ENCODE data around the gene NRP1. TPM values are rescaled to one million over a fixed set of nuclear protein-coding genes. Genes with fewer than 3 reads are reported as not detected.

Gene NRP1
- total RNA-seq, 1 experiment from 2014 or later, result 2.1 TPM

DNA sequence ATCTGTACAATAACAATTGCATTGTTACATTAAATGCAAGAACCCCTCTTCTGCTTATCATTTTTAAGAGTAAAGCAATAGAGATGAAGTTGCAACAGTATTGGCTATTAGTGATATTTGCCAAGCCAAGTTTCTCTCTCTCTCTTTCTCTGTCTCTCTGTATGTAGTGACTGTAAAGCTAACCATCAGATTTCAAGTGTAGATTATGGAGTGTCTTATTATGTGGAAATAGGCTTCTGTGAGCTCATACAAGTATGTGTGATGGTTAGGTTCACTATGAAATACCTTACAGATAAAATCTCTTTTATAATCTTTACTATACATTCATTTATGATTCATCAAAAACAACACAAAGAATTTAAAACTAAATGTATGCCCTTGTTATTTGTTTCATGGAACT lies 28.6 kb upstream of the NRP1 start:
- DNase-seq, result no peak
- no peak overlapping the region for H3K4me3 ChIP-seq (ENCODE audit: insufficient read depth, low read depth, low read length)
- no peaks in the 10 kb centered on the region for H3K27me3 ChIP-seq (ENCODE audit: control insufficient read depth, insufficient read depth, low read length)
- no peaks in the 10 kb centered on the region for H3K36me3 ChIP-seq (replicated peaks; ENCODE audit: control insufficient read depth, insufficient read depth, low read length)

DNA sequence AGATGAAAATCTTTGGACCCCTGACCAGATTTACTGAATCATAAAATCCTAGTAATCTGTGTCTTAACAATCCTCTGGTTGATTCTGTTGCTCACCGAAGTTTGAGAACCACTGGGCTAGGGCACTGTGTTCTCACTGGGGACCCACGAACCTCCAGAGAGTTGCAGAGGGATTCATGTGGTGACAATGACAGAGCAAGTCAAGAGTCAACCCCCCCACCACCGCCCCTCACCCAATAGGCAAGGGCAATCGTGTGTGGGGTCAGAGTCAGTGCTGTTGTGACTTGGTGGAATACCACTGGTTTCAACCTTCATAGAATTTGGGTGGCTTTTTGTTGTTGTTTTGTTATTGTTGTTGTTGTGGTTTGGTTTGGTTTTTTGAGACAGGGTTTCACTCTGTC lies 23.5 kb upstream of the NRP1 start:
- Histone ChIP-seq H3K4me3 (ENCODE audit: insufficient read depth, low read depth, low read length) (no peak overlapping the region), H3K27me3 (ENCODE audit: control insufficient read depth, insufficient read depth, low read length) (no peaks in the 10 kb centered on the region), H3K36me3 (replicated peaks; ENCODE audit: control insufficient read depth, insufficient read depth, low read length) (no peaks in the 10 kb centered on the region)
- no peak for DNase-seq

DNA sequence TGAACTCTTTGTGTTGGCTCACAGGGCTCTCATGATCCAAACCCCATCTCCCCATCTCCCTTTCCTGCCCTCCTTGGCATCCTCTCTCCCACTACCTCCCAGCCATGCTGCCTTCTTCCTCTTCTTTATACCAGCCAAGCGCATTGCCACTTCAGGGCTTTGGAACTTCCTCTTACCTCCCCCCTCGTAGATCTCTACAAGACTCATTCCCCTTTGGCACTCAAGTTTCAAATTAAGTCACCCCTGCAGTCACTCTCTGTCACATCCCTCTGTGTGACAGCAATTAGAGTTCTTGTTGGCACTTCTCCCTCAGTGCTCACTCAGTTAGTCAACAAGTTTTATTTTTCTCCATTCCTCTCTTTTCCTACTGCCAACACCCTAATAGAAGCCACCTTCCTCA lies 20.8 kb upstream of the NRP1 start:
- Histone ChIP-seq H3K36me3 (replicated peaks; ENCODE audit: control insufficient read depth, insufficient read depth, low read length) (no peaks in the 10 kb centered on the region), H3K27me3 (ENCODE audit: control insufficient read depth, insufficient read depth, low read length) (no peaks in the 10 kb centered on the region), H3K4me3 (ENCODE audit: insufficient read depth, low read depth, low read length) (no peak overlapping the region)
- DNase-seq, result no peak

DNA sequence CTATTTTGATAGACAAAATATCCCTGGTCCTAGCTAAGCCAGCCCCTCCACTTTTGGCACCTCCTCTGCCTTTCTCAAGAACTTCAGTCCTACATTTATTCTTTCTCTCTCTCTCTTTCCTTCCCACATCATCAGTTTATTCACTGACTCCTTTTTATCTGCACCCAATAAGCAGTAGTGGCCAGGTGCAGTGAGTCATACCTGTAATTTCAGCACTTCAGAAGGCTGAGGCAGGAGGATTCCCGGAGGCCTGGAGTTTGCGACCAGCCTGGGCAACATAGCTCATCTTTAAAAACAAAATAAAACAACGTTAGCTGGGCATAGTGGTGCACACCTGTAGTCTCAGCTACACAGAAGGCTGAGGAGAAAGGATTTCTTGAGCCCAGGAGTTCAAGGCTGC lies 19.4 kb upstream of the NRP1 start:
- Histone ChIP-seq H3K27me3 (ENCODE audit: control insufficient read depth, insufficient read depth, low read length) (no peaks in the 10 kb centered on the region), H3K36me3 (replicated peaks; ENCODE audit: control insufficient read depth, insufficient read depth, low read length) (no peaks in the 10 kb centered on the region), H3K4me3 (ENCODE audit: insufficient read depth, low read depth, low read length) (no peak overlapping the region)
- DNase-seq, result no peak

DNA sequence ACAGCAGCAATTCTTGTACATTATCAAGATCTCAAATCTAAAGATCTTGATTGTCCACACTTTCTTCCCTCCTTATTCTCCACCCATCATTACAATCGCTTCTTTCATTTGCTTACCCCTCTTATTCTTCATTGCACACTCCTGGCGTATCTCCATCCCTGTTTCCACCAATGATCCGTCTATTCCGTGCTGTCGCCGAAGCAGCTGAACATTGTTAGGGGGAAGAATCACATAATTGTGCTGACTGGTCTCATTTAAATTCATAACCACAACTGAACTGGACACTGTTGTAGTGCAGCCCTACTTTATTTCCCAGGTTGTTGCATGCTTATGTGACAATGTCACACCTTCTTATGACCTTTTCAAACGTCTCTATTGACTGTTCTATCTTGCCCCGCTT lies 18.9 kb upstream of the NRP1 start:
- Histone ChIP-seq H3K27me3 (ENCODE audit: control insufficient read depth, insufficient read depth, low read length) (no peaks in the 10 kb centered on the region), H3K36me3 (replicated peaks; ENCODE audit: control insufficient read depth, insufficient read depth, low read length) (no peaks in the 10 kb centered on the region), H3K4me3 (ENCODE audit: insufficient read depth, low read depth, low read length) (no peak overlapping the region)
- no peak for DNase-seq

DNA sequence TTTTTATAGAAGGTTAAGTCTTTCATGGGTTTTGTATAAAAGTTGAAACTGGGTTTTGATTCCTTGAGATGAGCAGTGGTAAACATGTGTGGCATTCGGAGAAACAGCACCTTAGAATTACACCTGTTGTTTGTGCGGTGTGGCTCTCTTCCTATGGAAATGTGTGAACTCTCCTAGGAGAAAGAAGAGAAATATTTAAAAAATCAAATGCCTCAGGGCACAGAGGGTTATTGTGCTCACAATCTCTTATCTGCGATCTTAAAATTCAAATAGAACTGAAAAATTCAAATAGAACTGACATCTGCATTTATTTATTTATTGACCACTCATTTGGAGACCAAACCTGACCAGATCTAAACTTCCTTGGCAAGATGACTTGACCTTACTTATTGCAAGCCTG lies 18.1 kb upstream of the NRP1 start:
- no peak for DNase-seq
- no peaks in the 10 kb centered on the region for H3K36me3 ChIP-seq (replicated peaks; ENCODE audit: control insufficient read depth, insufficient read depth, low read length)
- no peak overlapping the region for H3K4me3 ChIP-seq (ENCODE audit: insufficient read depth, low read depth, low read length)
- no peaks in the 10 kb centered on the region for H3K27me3 ChIP-seq (ENCODE audit: control insufficient read depth, insufficient read depth, low read length)

DNA sequence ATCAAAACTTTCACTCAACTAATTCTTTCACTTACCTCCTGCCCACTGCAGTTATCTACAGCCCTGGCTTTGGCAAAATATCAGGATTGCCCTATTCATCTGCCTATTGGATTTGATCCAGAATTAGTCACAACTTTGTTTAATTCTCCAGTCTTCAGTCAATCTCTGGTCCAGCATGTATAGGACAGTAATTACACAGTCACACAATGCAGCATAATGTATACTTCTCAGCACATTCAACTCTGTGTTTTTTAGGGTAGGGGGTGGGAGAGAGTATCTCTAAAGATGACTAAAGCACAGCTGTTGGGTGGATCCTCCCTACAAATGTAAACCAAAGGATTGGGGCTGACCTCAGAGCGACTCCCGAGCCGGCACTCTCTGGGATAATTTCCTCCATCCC lies 17.7 kb upstream of the NRP1 start:
- H3K36me3 ChIP-seq (replicated peaks; ENCODE audit: control insufficient read depth, insufficient read depth, low read length), result no peaks in the 10 kb centered on the region
- no peak for DNase-seq

DNA sequence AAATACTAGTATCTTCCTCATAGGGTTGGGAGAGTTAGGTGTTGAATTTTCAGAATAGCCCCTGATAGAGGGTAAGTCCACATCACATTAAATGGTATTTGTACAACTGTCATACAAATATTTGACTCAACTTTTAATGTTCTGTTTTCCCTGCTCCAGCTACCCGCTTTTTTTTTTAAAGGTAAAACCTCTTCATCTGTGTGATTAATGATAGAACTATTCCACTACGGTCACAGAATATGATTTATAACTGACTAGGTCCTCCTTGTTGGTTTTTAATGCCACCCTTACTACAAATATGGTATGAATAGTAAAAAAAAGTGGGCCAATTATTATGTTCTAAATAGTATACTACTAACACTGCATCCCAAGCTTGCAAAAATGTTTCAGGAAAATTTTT lies 15.6 kb upstream of the NRP1 start:
- Histone ChIP-seq H3K36me3 (replicated peaks; ENCODE audit: control insufficient read depth, insufficient read depth, low read length) (no peaks in the 10 kb centered on the region), H3K27me3 (ENCODE audit: control insufficient read depth, insufficient read depth, low read length) (no peaks in the 10 kb centered on the region), H3K4me3 (ENCODE audit: insufficient read depth, low read depth, low read length) (no peak overlapping the region)
- DNase-seq, result no peak

More for the DNA sequence above, 17.7 kb upstream of the NRP1 start:
- Histone ChIP-seq H3K27me3 (ENCODE audit: control insufficient read depth, insufficient read depth, low read length) (no peaks in the 10 kb centered on the region), H3K4me3 (ENCODE audit: insufficient read depth, low read depth, low read length) (no peak overlapping the region)

DNA sequence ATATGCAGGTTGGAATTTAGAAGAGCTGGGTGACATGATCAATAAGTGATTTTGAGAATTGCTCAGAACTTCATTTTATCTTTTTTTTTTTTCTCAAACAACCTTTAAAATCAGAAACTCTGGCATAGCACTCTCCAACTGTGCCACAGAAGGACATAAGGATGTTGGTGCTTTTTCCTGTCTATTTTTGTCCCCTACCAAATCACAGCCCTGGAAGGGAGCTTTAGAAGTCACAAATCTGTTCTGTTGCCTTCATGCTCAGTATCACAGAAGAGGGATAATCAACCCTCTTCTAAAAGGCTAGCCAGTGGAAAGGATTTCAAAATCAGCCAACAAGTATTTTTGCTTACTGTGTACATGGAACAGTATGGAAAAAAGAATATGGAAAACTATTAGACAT lies 14.8 kb upstream of the NRP1 start:
- no peaks in the 10 kb centered on the region for H3K27me3 ChIP-seq (ENCODE audit: control insufficient read depth, insufficient read depth, low read length)
- no peak for DNase-seq
- H3K4me3 ChIP-seq (ENCODE audit: insufficient read depth, low read depth, low read length), result no peak overlapping the region

DNA sequence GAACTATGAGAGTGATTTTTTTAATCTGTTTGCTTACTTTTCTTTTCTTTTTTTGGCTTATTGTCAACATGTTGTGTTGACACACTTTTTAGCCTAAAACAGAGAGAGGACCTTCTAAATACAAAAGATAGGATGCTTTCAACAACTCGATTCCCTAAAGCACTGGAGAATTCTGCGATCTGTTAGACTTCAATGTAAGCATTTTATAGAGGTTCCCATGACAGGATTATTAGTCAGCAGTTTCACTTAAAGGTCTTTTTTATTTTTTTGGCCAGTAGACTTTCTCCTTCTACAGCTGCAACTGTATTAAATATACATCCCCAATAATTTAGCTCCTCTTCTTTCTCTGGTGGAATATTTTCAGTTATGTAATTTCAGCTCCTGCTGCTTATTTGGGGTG lies 12.7 kb upstream of the NRP1 start:
- no peaks in the 10 kb centered on the region for H3K36me3 ChIP-seq (replicated peaks; ENCODE audit: control insufficient read depth, insufficient read depth, low read length)
- DNase-seq, result no peak
- no peaks in the 10 kb centered on the region for H3K27me3 ChIP-seq (ENCODE audit: control insufficient read depth, insufficient read depth, low read length)
- no peak overlapping the region for H3K4me3 ChIP-seq (ENCODE audit: insufficient read depth, low read depth, low read length)

More for the DNA sequence above, 14.8 kb upstream of the NRP1 start:
- H3K36me3 ChIP-seq (replicated peaks; ENCODE audit: control insufficient read depth, insufficient read depth, low read length), result no peaks in the 10 kb centered on the region

DNA sequence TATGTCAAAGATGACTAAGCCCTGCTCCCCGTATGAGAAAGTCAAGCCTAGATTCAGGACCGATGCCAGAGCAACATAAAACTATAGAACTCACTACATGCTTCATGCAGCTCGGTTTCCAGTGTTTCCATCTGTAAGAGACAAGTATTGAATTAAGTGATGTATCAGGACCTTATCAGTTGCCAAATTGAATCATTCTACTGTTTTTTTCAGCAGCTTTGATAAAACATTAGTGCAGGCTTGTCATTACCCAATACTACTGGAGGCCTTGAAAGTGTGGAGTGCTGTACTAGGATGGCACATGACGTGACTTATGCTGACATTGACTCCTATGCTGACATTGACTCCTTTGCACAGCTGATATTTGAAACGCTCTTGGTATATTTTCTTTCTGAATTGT lies 10.8 kb upstream of the NRP1 start:
- Histone ChIP-seq H3K36me3 (replicated peaks; ENCODE audit: control insufficient read depth, insufficient read depth, low read length) (no peaks in the 10 kb centered on the region), H3K4me3 (ENCODE audit: insufficient read depth, low read depth, low read length) (no peak overlapping the region), H3K27me3 (ENCODE audit: control insufficient read depth, insufficient read depth, low read length) (no peaks in the 10 kb centered on the region)
- DNase-seq, result no peak

DNA sequence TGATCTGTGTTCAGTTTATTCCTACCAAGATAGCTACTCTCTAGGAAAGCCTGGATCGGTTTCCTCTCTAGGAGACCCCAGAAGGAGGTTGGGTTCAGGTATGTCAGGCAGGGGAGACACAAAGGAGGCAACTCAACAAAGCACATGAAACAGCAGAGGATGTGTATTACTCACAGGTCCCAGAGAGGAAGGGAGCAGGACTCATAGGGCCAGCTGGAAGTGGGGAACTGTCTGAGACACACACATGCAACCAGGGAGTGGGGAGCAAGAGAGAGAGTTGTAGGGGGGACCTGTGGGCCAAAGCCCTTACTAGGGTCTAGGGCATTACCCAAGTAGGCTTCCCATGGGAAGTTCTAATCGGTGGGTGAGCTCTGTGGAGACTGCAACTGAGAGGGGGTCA lies 10.2 kb upstream of the NRP1 start:
- no peak for DNase-seq
- Histone ChIP-seq H3K36me3 (replicated peaks; ENCODE audit: control insufficient read depth, insufficient read depth, low read length) (no peaks in the 10 kb centered on the region), H3K27me3 (ENCODE audit: control insufficient read depth, insufficient read depth, low read length) (no peaks in the 10 kb centered on the region), H3K4me3 (ENCODE audit: insufficient read depth, low read depth, low read length) (no peak overlapping the region)

DNA sequence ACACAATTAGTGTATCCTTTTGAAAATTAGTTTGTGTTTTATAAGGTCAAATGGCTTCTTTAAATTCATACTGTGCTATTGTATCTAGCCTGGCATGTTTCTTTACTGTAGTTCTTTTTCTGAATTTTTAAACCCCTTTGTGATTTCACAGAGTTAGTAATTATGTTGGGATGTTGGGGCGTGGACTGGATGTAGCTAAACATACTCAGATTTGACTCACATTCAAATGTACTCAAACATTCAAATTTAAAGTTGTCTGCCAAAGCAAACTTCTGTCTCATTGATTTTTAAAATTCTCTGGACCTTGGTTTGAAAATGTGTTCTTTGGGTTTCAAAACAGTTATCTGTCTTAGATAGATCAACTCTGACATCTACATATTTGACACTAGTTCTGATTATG lies 7.2 kb upstream of the NRP1 start:
- Histone ChIP-seq H3K36me3 (replicated peaks; ENCODE audit: control insufficient read depth, insufficient read depth, low read length) (no peaks in the 10 kb centered on the region), H3K27me3 (ENCODE audit: control insufficient read depth, insufficient read depth, low read length) (peaks cover 16% of the 10 kb centered on the region), H3K4me3 (ENCODE audit: insufficient read depth, low read depth, low read length) (no peak overlapping the region)
- DNase-seq, result no peak

DNA sequence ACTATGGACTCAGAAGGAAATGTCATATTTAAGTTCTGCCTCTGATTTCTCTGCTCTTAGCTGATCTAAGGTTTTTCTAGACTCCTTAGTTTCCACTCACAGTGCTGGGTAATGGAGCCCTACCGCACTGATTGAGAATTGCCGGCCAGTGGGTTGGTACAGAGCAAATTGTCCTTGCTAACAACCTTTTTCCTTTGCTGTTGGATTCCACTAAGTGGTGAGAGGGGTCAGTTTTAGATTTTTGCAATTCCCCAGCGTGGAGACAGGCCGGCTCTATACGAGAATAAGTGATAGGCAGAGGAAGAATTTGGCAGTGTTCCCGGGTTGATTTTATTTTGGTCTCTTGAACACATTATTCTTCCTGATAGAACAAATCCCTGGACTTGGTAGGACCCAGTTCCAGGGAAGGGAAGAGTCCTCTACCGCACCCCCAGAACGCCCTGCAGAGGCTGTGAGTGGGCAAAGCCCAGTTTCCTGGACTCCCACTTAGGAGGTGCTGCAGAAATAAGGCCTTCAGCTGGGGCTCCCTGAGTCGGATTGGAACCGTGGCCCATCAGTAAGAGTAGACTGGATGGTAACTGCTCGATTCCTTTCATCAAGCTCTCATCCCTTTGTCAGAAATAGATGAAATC lies 3.0 kb upstream of the NRP1 start:
- Histone ChIP-seq H3K36me3 (replicated peaks; ENCODE audit: control insufficient read depth, insufficient read depth, low read length) (no peaks in the 10 kb centered on the region), H3K27me3 (ENCODE audit: control insufficient read depth, insufficient read depth, low read length) (peaks cover 55% of the 10 kb centered on the region), H3K4me3 (ENCODE audit: insufficient read depth, low read depth, low read length) (peak overlapping the region; percentile 69)
- DNase-seq, result peak; percentile 25

DNA sequence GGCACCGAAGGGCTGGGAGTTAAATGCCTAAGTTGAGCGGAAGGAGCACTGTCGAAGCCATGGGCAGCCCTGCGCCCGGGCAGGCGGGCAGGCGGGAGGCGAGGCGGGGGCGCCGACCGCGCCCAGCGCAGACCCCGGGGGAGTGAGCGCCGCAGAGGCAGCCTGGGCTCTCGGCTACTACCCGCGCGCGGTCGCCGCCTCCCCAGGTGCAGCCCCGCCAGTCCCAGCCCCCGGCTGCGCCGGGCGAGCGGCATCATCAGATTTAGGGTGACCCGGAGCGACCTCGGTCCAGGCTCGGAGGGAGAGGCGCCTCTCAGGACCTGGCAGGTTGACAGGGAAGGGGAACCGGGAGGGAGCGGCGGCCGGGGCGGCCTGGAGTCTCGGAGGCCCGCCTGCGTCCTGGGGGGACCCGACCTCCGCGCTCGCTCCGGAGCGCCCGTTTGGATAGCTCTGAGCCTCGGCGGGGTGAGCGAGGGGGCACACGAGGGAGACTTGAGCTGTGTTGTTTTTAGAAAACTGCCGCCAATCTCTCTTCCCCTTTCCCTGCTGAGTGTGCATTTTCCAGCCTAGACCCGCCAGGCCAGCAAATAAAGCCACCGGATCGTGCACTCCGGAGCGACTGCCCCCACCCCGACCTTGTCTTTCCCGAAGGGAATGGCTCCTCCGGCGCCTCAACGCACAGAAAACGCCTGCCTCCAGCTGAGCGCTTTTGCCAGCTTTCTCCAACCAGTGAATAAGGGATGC lies 2.3 kb upstream of the NRP1 start:
- Histone ChIP-seq H3K27me3 (ENCODE audit: control insufficient read depth, insufficient read depth, low read length) (peaks cover 59% of the 10 kb centered on the region), H3K36me3 (replicated peaks; ENCODE audit: control insufficient read depth, insufficient read depth, low read length) (no peaks in the 10 kb centered on the region), H3K4me3 (ENCODE audit: insufficient read depth, low read depth, low read length) (peak overlapping the region; percentile 69)
- DNase-seq, result peak; percentile 85
